HG02642 (cell line): ENCODE data around the gene NFATC2.
A peak's percentile ranks its signal among the peaks of the same experiment; 100 is the strongest.
"Not testable (repeated sequence)": the region's sequence is repeated elsewhere in the genome, so short reads cannot be mapped to it uniquely, and the experiment has no call there.

Experiments used
- ATAC-seq: cut with Tn5 transposase; IDR thresholded peaks from one replicate; pipeline ENCODE4 v1.9.1; 2021; ENCODE audit warnings: mild to moderate bottlenecking; ENCODE audit not compliant: unreplicated experiment, poor library complexity

Gene NFATC2

GRCh38 chr20:51542033-51542570, 417 bp downstream of the NFATC2 start:
- ATAC-seq: peak; percentile 44

DNA sequence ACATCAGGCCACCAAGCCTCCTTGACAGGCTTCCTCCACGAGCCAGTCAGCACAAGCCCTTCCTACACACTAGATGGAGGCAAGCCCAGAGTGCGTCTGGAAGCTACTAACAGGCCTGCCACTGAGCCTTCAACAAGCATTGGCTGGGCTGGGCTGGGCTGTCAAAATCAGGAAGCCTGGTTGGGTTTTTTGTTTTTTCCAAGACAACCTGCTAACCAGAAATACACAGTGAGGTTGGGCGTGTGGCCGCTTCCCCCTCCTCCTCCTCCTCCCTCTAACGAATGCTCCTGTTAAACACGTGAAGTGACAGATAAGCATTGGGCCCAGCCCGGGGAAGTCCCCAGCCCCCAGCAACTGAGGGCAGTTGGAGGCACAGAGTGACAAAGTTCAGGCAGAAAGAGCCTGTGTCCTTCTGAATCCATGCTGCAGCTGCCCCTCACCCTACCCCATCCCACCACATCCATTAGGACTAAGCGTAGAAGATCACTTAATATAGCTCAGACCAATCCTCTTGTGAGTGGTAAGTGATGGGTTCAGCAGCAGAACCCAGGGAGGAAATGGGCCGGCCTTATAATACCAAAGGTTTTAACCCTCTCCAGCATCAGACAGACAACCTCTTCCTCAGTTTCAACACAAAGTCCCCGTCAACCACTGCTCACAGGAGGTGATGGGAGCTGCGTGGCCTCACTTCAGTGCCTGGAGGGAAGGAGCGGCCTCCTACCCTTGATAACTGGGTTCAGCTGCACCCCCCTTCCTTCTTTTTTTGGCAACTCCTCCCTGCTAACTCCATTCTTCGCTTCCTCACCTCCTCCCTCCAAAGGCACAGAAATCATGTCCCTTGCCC, 1.1 kb downstream of the NFATC2 start:
- peak; percentile 54 for ATAC-seq

DNA sequence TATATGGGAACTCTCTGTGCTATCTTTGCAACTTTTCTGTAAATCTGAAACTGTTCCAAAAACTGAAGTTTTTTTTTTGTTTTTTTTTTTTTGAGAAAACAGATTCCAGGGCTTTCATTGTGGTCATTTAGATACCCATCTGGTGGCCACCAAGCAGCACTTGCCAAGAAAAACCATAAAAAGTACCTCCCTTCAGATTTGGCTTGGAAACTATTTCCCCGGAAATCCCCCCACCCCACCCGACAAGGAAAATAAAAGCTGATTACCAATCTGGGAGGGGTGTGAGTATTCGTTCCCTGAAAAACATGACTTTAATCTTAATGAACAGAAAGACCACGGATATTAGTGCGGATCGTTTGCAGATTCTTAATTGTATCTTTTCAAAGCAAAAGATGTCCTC, 1.9 kb downstream of the NFATC2 start:
- no peak for ATAC-seq

GRCh38 chr20:51540074-51540473, 2.4 kb downstream of the NFATC2 start:
- not testable (repeated sequence) for ATAC-seq

DNA sequence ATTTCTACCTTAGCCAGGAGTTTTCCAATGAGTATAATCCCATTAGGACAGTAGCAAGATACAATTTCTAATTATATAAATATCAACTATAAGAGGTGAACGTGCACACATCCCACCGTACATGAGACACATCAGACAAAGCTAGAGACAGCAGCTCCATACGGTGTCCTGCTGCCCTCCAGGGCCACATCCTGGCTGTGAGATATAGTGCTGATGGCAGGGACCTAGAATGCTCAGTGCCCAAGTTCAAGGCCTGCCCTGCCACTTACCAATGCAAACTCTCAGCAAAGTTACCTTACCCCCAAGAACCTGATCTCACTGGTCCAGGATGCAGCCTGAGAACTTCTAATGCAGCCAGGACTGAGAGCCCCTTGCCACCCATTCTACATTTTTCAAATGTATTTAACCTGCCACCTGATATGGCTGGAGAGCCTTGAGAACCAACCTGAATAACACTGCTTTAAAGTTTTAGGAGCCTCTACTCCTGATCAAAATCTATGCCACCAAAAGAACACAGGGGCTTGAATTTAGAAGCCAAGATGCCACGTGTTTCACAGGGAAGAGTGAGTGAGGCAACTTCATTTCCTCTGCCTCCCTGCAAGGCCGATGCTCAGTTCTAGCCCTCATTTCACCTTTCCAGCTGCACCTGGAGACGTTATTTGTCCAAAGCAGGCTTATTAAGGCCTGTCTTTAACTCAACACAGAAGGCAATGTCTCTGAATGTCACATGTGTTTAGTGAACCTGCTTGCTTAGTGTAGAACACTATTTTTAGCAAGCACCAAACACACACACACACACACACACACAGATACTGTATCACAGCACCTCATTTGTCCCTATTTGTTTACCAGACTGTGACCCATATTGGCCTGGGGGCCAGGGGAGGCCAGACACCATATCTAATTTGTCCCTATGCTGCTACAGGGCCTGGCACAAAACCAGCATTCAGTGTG, 6.1 kb downstream of the NFATC2 start:
- ATAC-seq: no peak

DNA sequence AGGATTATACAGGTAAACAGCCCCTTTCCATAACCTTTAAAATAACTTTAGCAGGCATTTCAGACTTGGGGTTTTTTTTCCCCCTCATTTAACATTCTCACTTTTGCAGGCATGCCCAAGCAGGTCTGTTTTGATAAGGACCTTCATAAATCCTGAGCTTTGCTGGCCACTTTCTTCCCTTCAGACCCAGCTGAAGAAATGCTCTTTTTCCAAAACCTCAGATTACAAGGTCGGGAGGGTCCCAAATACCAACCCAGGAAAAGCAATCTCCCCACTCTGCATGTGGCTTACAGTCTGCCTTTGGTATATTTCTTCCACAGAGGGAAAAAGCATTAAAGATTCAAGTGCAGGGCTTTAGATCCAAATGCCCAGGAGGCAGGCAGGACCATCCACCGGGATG, 6.8 kb downstream of the NFATC2 start:
- ATAC-seq: no peak

DNA sequence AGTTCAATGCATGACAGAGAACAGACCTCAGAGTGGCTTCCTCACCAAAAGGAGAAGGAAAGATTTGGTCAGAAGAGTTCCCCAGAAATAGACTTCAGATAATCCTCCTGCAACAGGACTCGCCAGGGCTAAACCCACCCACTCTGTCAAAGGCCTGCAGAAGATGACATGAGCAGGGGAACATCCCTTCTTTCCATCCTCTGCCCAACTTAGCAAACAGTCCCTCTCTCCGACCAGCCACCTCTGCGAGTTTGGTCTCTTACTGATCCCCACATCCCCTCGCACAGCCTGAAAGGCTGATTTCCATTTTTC, 7.5 kb downstream of the NFATC2 start:
- ATAC-seq: no peak

GRCh38 chr20:51533291-51534172, 9.0 kb downstream of the NFATC2 start:
- no peak for ATAC-seq

DNA sequence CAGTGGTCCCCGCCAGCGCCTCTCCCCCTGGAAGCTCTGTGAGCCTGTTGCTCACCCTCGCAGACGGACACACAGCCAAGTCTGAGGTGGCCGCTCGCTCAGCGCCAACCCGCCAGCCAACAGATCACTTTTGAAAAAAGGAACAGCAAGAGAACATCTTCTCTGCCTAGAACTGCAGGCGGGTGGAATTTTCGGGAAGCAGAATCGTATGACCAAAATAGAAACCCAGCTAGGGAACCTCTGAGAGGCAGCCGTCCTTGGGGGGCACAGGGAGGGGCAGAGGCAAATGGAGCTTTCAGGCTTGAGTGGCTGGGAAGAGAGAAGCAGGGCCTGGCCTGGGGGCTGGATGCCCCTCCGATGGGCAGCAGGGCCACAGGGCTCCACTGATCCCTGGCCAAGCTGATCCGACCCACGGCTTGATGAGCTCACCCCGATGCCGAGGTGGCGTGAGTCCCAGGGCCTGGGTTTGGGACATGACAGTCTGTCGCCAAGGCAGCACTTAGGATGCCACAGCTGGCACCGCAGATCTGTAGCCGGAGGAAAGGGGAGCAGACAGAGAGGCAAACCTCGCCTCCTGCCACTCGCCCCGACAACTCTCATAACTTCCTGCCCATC, 9.8 kb downstream of the NFATC2 start:
- no peak for ATAC-seq

DNA sequence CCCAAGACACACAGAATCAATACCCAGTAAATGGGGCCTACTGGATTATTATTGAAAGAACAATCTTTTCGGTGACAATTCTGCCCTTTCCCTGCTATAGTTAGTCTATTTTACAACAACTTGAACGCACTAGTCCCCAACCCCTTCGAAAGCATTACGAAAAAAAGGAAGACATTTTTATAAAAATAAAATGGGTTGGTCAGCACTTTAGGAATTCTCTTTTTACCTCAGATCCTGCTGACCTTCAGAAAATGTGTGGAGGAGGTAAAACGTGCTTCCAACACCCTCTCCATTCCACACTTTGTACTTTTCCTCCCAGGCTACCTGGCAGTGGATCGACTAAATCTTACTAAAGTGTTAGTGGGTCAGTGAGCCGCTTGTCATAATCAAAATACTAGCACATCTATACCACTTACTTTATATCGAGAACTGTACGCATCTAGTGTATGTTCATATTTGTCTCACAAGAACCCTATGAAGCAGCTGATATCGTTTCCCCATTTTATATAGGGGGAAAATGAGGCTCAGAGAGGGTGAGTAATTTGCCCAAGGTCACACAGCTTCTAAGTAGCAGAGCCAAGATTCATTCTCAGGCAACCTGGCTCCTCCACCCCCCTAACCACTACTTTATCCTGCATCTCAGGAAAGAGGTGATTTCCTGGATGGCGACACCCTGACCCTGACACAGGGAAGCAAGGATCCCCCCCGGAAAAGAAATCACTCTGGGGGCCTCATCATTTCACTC, 10.6 kb downstream of the NFATC2 start:
- ATAC-seq: no peak

DNA sequence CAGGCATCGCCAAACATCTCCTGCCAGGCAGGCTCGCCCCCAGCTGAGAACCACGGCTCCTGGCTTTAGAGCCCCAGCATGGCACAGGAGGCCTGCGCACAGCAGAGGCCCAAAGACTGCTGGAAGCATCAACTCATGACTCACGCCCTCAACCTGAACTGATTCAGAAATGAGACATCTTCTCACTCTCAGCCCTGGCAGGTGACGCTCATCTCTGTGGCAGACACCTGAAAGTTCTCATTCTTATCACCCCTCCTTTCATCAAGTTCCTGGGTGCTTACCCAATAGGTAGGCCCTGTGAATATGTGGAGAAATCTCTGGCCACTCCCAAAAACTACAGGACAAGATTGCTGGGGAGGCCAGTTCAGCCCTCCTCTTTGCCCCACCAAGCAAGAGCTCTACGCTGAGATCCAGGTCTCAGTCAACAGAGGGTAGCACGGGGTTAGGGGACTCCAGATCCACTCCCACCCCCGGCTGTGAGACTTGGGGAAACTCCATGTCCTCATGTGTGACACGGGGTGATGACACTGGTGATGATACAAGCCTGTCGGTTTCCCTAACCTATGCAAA, 11.3 kb downstream of the NFATC2 start:
- ATAC-seq: peak; percentile 60

GRCh38 chr20:51529758-51530157, 12.8 kb downstream of the NFATC2 start:
- no peak for ATAC-seq

- no peak for ATAC-seq
Observed at GRCh38 chr20:51529081-51529681, 13.3 kb downstream of the NFATC2 start.

- ATAC-seq: no peak
Observed at GRCh38 chr20:51528263-51529027, 14.1 kb downstream of the NFATC2 start.

- ATAC-seq: no peak
Observed at GRCh38 chr20:51526754-51527153, 15.8 kb downstream of the NFATC2 start.

GRCh38 chr20:51526106-51526470, 16.4 kb downstream of the NFATC2 start:
- ATAC-seq: peak; percentile 13

- ATAC-seq: peak; percentile 31
Observed at GRCh38 chr20:51525241-51526105, 17.0 kb downstream of the NFATC2 start.
